Measurements from ENCODE around the gene LMX1A. TPM values are rescaled to one million over a fixed set of nuclear protein-coding genes. Genes with fewer than 3 reads are reported as not detected.

Gene LMX1A
- polyA plus RNA-seq, 1 donor from 2014 or later, result 0.47 TPM

DNA sequence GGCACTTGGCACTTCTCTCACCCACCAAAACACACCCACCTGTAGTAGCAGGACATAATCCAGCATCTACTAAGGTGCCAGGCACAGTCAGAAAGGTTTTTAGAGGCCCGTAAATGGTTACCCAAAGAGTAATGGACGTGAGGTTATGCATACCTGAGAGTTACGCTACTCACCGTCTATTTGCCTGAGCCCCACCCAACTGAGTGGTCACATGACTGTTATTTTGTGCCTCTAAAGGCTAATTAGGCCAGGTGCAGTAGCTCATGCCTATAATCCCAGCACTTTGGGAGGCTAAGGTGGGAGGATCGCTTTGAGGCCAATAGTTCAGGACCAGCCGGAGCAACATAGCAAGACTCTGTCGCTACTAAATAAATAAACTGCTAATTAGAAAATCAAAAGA lies 11.0 kb downstream of the LMX1A start:
- Histone ChIP-seq H3K9me2 (ENCODE audit: insufficient read depth, low read length) (no peaks in the 10 kb centered on the region), H3K79me2 (replicated peaks; ENCODE audit: insufficient read depth, low read length) (no peaks in the 10 kb centered on the region), H3F3A (ENCODE audit: insufficient read depth, low read length, poor library complexity, severe bottlenecking) (no peaks in the 10 kb centered on the region), H3K27ac (ENCODE audit: low read length) (no peak overlapping the region), H3K9me3 (ENCODE audit: low read length) (no peaks in the 10 kb centered on the region), H4K20me1 (ENCODE audit: insufficient read depth) (no peaks in the 10 kb centered on the region), H3K4me3 (ENCODE audit: low read length) (no peak overlapping the region), H3K4me2 (ENCODE audit: low read length) (no peak overlapping the region), H3K36me3 (ENCODE audit: insufficient read depth, low read length) (no peaks in the 10 kb centered on the region), H2AFZ (ENCODE audit: low read depth, low read length) (no peak overlapping the region), H3K27me3 (ENCODE audit: insufficient read depth, low read depth, low read length) (peaks cover 18% of the 10 kb centered on the region), H3K9ac (ENCODE audit: low read length) (no peak overlapping the region)
- TF ChIP-seq, protein P1, sequence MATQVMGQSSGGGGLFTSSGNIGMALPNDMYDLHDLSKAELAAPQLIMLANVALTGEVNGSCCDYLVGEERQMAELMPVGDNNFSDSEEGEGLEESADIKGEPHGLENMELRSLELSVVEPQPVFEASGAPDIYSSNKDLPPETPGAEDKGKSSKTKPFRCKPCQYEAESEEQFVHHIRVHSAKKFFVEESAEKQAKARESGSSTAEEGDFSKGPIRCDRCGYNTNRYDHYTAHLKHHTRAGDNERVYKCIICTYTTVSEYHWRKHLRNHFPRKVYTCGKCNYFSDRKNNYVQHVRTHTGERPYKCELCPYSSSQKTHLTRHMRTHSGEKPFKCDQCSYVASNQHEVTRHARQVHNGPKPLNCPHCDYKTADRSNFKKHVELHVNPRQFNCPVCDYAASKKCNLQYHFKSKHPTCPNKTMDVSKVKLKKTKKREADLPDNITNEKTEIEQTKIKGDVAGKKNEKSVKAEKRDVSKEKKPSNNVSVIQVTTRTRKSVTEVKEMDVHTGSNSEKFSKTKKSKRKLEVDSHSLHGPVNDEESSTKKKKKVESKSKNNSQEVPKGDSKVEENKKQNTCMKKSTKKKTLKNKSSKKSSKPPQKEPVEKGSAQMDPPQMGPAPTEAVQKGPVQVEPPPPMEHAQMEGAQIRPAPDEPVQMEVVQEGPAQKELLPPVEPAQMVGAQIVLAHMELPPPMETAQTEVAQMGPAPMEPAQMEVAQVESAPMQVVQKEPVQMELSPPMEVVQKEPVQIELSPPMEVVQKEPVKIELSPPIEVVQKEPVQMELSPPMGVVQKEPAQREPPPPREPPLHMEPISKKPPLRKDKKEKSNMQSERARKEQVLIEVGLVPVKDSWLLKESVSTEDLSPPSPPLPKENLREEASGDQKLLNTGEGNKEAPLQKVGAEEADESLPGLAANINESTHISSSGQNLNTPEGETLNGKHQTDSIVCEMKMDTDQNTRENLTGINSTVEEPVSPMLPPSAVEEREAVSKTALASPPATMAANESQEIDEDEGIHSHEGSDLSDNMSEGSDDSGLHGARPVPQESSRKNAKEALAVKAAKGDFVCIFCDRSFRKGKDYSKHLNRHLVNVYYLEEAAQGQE (IDR thresholded peaks at IDR 0.05; ENCODE audit: borderline replicate concordance), result no peak
- no peak for TF ChIP-seq SMC3 (conservative IDR thresholded peaks at IDR 0.05; ENCODE audit: poor library complexity)
- no peak for TF ChIP-seq EP300 (conservative IDR thresholded peaks at IDR 0.05; ENCODE audit: poor library complexity, severe bottlenecking)
- no peak for TF ChIP-seq MXI1 (conservative IDR thresholded peaks at IDR 0.05; ENCODE audit: poor library complexity, severe bottlenecking)
- TF ChIP-seq EZH2 (IDR thresholded peaks at IDR 0.05; ENCODE audit: borderline replicate concordance, insufficient read depth, low read length, poor library complexity, severe bottlenecking), result no peak
- no peak for TF ChIP-seq POLR2AphosphoS5 (IDR thresholded peaks at IDR 0.05)
- no peak for TF ChIP-seq TAF1 (IDR thresholded peaks at IDR 0.05; ENCODE audit: low read depth)
- no peak for TF ChIP-seq RAD21 (conservative IDR thresholded peaks at IDR 0.05)
- TF ChIP-seq CTCF (IDR thresholded peaks at IDR 0.05; ENCODE audit: poor library complexity, severe bottlenecking), result no peak

- H3K4me2 ChIP-seq (ENCODE audit: low read length), result no peak overlapping the region
- no peaks in the 10 kb centered on the region for H3K9me3 ChIP-seq (ENCODE audit: low read length)
- no peak overlapping the region for H2AFZ ChIP-seq (ENCODE audit: low read depth, low read length)
- H3K9me2 ChIP-seq (ENCODE audit: insufficient read depth, low read length), result no peaks in the 10 kb centered on the region
- H3K4me3 ChIP-seq (ENCODE audit: low read length), result no peak overlapping the region
- no peak overlapping the region for H3K9ac ChIP-seq (ENCODE audit: low read length)
- no peak overlapping the region for H3K27ac ChIP-seq (ENCODE audit: low read length)
- peaks cover 11% of the 10 kb centered on the region for H3K27me3 ChIP-seq (ENCODE audit: insufficient read depth, low read depth, low read length)
- TF ChIP-seq CTCF (IDR thresholded peaks at IDR 0.05; ENCODE audit: poor library complexity, severe bottlenecking), result no peak
- TF ChIP-seq POLR2AphosphoS5 (IDR thresholded peaks at IDR 0.05), result no peak
- TF ChIP-seq TAF1 (IDR thresholded peaks at IDR 0.05; ENCODE audit: low read depth), result no peak
- TF ChIP-seq RAD21 (conservative IDR thresholded peaks at IDR 0.05), result no peak
- TF ChIP-seq SMC3 (conservative IDR thresholded peaks at IDR 0.05; ENCODE audit: poor library complexity), result no peak
- TF ChIP-seq, protein P1 (IDR thresholded peaks at IDR 0.05; ENCODE audit: borderline replicate concordance), result no peak
- no peak for TF ChIP-seq MXI1 (conservative IDR thresholded peaks at IDR 0.05; ENCODE audit: poor library complexity, severe bottlenecking)
- no peak for TF ChIP-seq EP300 (conservative IDR thresholded peaks at IDR 0.05; ENCODE audit: poor library complexity, severe bottlenecking)
- no peak for TF ChIP-seq EZH2 (IDR thresholded peaks at IDR 0.05; ENCODE audit: borderline replicate concordance, insufficient read depth, low read length, poor library complexity, severe bottlenecking)
- H3K79me2 ChIP-seq (replicated peaks; ENCODE audit: insufficient read depth, low read length), result no peaks in the 10 kb centered on the region
- H4K20me1 ChIP-seq (ENCODE audit: insufficient read depth), result no peaks in the 10 kb centered on the region
- H3F3A ChIP-seq (ENCODE audit: insufficient read depth, low read length, poor library complexity, severe bottlenecking), result no peaks in the 10 kb centered on the region
- H3K36me3 ChIP-seq (ENCODE audit: insufficient read depth, low read length), result no peaks in the 10 kb centered on the region
Measured at GRCh38 chr1:165344736-165345135, 11.8 kb downstream of the LMX1A start.

Data from neural cell (in vitro differentiated cells).